Smooth muscle cell of trachea (primary cell): Measurements from ENCODE around the gene SLC25A21. TPM values are rescaled to one million over a fixed set of nuclear protein-coding genes. Genes with fewer than 3 reads are reported as not detected.

ENCODE experiments used
- total RNA-seq: library from RNA; depleted of rRNA; stranded (reverse); fragments of >200 nt; gene quantifications from 2 replicates; pipeline ENCODE4 v1.2.1, GENCODE V29; 2014

The SLC25A21 gene
- total RNA-seq, result 0.73 and 0.83 TPM in 2 replicates

GRCh38 chr14:37172024-37172869, at the start of gene SLC25A21:
TSS of gene SLC25A21 (minus strand) at chr14:37172606.

GRCh38 chr14:37197421-37198272, 25.2 kb upstream of the SLC25A21 start, which contains the start of gene MIPOL1:
TSS of gene MIPOL1 (plus strand) at chr14:37197937. CDS start at chr14:37247889, 49,952 bp downstream.

GRCh38 chr14:36661506-36662257, 510.7 kb downstream of the SLC25A21 start, which contains the start of gene PAX9:
TSS of gene PAX9 (plus strand) at chr14:36661860. CDS start at chr14:36662090, 230 bp downstream.

Other genes with a start within 250 kb of the SLC25A21 start
- 7.9 and 13.2 TPM in 2 replicates for gene MIPOL1, start 25.3 kb upstream of the SLC25A21 start, total RNA-seq